HG03103 (cell line): Measurements from ENCODE around the gene PAX5.

Source experiments
- ATAC-seq: cut with Tn5 transposase; IDR thresholded peaks from one replicate; pipeline ENCODE4 v1.9.1; 2021; ENCODE audit warnings: low read depth; ENCODE audit not compliant: unreplicated experiment

Gene PAX5

GRCh38 chr9:37025823-37026112 lies 8.3 kb downstream of the PAX5 start:
- ATAC-seq: no peak

GRCh38 chr9:37025071-37025822 lies 8.8 kb downstream of the PAX5 start:
- no peak for ATAC-seq

GRCh38 chr9:37017546-37017945 lies 16.5 kb downstream of the PAX5 start:
- no peak for ATAC-seq

- no peak for ATAC-seq
These were observed 22.5 kb downstream of the PAX5 start for GRCh38 chr9:37011530-37011929.

- ATAC-seq: no peak
These were observed 23.1 kb downstream of the PAX5 start for GRCh38 chr9:37010976-37011375.

GRCh38 chr9:37010180-37010579 lies 23.9 kb downstream of the PAX5 start:
- ATAC-seq: peak; percentile 35

GRCh38 chr9:37007295-37007694 lies 26.8 kb downstream of the PAX5 start:
- no peak for ATAC-seq

GRCh38 chr9:37005517-37006140 lies 28.4 kb downstream of the PAX5 start:
- ATAC-seq: no peak

GRCh38 chr9:37004424-37004935 lies 29.6 kb downstream of the PAX5 start:
- no peak for ATAC-seq

- ATAC-seq: no peak
These were observed 31.5 kb downstream of the PAX5 start for GRCh38 chr9:37002413-37003217.

- no peak for ATAC-seq
These were observed 32.0 kb downstream of the PAX5 start for GRCh38 chr9:37002036-37002412.

GRCh38 chr9:37001459-37001858 lies 32.6 kb downstream of the PAX5 start:
- no peak for ATAC-seq

- no peak for ATAC-seq
These were observed 34.2 kb downstream of the PAX5 start for GRCh38 chr9:36999728-37000333.

- no peak for ATAC-seq
These were observed 36.7 kb downstream of the PAX5 start for GRCh38 chr9:36997414-36997813.

GRCh38 chr9:36996706-36997086 lies 37.4 kb downstream of the PAX5 start:
- ATAC-seq: no peak

- no peak for ATAC-seq
These were observed 38.0 kb downstream of the PAX5 start for GRCh38 chr9:36995927-36996705.

- peak; percentile 58 for ATAC-seq
These were observed 39.9 kb downstream of the PAX5 start for GRCh38 chr9:36993933-36994764.

- no peak for ATAC-seq
These were observed 41.4 kb downstream of the PAX5 start for GRCh38 chr9:36992501-36993316.
